D721Med (cell line): Measurements from ENCODE around the gene SPTBN1.

Experiments
- DNase-seq: peaks from one replicate; pipeline ENCODE4 v3.0.0; 2011; ENCODE audit warnings: low spot score; ENCODE audit not compliant: insufficient read length
- FAIRE-seq: peaks from 2 replicates; lab custom pipeline; 2011; peaks lifted over from hg19 to GRCh38; lab: Jason Lieb, UNC
- CTCF ChIP-seq: IDR thresholded peaks from 2 replicates; pipeline ENCODE4 v1.5.1; 2012; ENCODE audit warnings: mild to moderate bottlenecking, control low read depth; ENCODE audit not compliant: insufficient read depth; ENCODE audit errors: missing control alignments

SPTBN1 gene

DNA sequence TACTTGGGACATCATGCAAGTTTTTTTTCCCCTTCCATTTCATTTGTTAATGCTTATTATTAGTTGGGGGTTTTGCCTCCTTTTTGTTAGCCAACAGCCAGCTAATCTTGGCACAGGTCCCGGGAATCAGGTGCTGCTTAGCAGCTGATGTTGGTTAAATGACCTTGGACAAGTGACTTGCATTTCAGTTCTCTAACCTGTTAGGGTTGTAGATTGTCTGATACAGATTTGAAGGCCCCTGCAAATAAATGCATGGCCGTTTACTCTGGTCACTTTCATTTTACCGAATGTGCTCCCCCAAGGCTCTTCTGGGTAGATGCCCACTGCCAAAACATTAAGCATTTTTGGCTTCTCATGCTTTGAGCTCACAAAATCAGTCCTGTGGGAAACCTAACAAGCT lies 120.9 kb downstream of the SPTBN1 start:
- DNase-seq (no peak), FAIRE-seq (no peak)
- TF ChIP-seq CTCF: no peak

DNA sequence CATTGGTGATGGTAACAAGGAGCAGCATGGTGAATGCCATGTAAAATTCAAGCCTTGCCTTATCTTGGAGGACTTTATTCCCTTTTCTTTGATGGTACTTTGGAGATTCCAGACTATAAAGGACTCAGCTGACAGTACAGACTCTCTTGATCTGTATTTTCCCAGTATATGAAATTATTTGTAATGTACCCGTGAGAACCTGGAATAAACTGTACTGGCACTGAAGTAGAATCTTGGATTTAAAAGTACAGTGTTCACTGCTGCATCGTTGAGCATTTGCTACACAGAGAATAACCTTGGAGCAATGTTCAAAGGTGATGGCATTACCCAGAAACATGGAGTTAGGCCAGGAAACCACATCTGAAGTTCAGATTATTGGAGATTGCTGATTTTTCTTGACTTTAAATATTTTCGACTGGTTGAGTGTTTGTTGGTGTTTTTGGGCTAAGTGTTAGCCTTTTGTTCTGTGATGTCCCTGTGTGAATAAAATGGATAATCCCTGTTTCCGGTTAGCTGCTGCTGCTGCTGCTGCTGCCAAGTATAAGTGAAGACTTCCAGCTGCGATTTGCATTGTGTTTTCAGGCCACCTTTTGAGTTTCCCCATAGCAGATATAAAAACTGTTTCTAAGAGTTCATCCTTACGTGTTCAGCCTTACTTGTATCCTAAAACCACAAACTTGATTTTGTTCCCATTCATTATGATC lies 122.0 kb downstream of the SPTBN1 start:
- no peak for TF ChIP-seq CTCF
- no peak for FAIRE-seq
- DNase-seq: no peak

- no peak for TF ChIP-seq CTCF
- FAIRE-seq: no peak
Observed at GRCh38 chr2:54578648-54579045, 122.5 kb downstream of the SPTBN1 start.

DNA sequence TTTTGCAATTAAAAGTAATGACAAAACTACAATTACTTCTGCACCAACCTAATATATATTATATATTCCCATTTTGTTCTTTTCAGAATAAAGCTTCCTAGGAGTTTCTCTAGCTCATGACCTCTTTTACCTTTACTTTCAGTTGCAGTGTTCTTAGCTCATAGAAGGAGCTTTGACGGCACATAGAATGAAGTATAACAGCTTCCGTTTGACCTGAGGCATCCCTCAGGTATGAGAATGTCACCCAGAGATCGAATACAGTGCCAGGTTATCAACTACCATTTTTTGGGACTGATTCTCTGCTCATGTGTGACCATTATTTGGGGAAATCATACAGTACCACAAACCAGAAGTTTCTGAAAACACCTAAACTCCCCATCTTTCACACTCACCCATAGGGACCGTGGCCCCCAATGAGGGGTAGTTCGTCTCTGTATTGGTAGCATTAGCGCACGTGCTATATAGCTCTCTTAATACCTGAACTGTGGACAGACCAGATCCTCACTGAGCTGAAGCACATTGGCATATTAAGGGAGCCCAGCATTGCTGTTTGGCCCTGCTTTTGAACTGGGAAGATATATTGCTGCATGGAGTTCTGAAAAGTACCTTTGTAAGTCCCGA lies 123.0 kb downstream of the SPTBN1 start:
- TF ChIP-seq CTCF: no peak
- FAIRE-seq (no peak), DNase-seq (no peak)

More at GRCh38 chr2:54578648-54579045, 122.5 kb downstream of the SPTBN1 start:
- no peak for DNase-seq

- DNase-seq: no peak
- no peak for TF ChIP-seq CTCF
- FAIRE-seq: no peak
Observed at GRCh38 chr2:54579682-54580620, 123.8 kb downstream of the SPTBN1 start.

DNA sequence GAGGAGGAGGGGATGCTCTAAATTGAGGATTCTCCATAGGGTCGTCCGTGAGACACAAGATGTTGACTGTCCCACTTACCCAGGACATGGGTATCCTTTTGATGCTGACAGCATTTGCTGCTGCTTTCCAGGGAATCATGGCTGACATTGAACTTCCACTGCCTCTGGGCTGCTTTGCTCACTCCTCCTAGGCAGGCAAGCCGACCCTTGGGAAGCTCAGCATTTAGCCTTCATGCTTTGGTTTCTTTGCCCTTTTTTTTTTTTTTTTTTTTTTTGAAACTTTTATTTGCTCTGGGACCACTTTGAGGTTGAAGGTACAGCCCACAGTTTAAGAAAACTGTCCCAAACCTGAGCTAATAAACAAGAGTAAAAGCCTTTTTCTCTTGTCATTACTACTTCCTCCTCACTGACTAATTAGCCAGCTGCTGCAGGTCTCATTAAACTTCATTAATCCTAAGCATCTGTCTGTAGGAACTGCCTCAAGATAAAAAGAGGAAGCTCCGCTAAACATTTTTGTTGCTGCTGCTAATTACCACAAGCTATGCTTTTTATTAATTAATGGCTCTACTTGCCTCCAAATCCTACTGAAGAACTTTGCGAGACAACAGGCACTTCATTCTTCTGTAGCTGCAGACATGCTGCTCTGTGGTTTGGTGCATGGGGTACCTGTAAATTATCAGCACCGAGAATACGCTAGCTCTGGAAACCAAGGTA lies 125.4 kb downstream of the SPTBN1 start:
- FAIRE-seq (no peak), DNase-seq (no peak)
- TF ChIP-seq CTCF: no peak
